Neural progenitor cell (in vitro differentiated cells): ENCODE data around the gene NUDT5.

Experiments used
- EZH2 ChIP-seq: fragments of 200-600 bp; sonication (generic); IDR thresholded peaks from 2 replicates; pipeline ENCODE4 v1.6.1; 2017; ENCODE audit warnings: antibody characterized with exemption, mild to moderate bottlenecking, moderate library complexity
- EZH2phosphoT487 ChIP-seq: fragments of 200-600 bp; sonication (generic); IDR thresholded peaks from 2 replicates; pipeline ENCODE4 v1.6.1; 2017; ENCODE audit warnings: antibody characterized with exemption
- TF ChIP-seq, protein P1 (sequence below): fragments of 200-600 bp; sonication (generic); IDR thresholded peaks from 2 replicates; pipeline ENCODE4 v1.5.1; 2017; ENCODE audit warnings: antibody characterized with exemption, mild to moderate bottlenecking

DNA sequence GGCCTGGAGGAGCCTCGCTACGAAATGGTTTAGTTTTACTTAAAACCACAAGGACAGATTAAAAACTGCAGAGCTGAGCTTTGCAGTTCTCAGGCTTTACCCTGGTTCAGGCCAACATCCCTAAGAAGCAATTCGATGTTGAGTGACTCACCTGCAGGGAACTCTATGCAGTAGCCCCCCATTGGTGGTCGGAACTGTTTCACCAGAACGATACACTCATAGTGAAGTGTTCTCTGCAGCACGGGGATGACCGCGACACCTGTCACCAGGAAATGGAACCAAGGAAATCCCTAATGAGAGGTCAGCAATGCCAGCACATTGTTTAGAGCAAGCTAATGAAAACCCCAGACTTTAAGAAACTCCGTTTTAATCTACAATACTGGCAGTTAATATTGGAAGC lies 18.0 kb downstream of the NUDT5 start:
- TF ChIP-seq, protein P1, sequence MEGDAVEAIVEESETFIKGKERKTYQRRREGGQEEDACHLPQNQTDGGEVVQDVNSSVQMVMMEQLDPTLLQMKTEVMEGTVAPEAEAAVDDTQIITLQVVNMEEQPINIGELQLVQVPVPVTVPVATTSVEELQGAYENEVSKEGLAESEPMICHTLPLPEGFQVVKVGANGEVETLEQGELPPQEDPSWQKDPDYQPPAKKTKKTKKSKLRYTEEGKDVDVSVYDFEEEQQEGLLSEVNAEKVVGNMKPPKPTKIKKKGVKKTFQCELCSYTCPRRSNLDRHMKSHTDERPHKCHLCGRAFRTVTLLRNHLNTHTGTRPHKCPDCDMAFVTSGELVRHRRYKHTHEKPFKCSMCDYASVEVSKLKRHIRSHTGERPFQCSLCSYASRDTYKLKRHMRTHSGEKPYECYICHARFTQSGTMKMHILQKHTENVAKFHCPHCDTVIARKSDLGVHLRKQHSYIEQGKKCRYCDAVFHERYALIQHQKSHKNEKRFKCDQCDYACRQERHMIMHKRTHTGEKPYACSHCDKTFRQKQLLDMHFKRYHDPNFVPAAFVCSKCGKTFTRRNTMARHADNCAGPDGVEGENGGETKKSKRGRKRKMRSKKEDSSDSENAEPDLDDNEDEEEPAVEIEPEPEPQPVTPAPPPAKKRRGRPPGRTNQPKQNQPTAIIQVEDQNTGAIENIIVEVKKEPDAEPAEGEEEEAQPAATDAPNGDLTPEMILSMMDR = no peak
- no peak for TF ChIP-seq EZH2phosphoT487
- TF ChIP-seq EZH2 = no peak
